Stomach (tissue), 9 donors: ENCODE results near the gene CORO2B. TPM values are rescaled to one million over a fixed set of nuclear protein-coding genes. Genes with fewer than 3 reads are reported as not detected.

ENCODE experiments used
- DNase-seq, 2 donors: peaks; one replicate each; pipeline versions ENCODE4 v3.0.0 to v3.0.0-alpha.2; 2013 to 2019
- H3K27ac ChIP-seq, 5 donors: fragments of 200-600 bp in 4 of 5; sonication (generic) in 4 of 5; one replicate each; pipeline ENCODE4 v1.5.1; 2013 to 2019; ENCODE audit warnings: mild to moderate bottlenecking in 1 of 5, moderate library complexity in 1 of 5
- H3K27me3 ChIP-seq, 3 donors: fragments of 200-600 bp; sonication (generic); one replicate each; pipeline ENCODE4 v1.5.1; 2017 to 2019; ENCODE audit warnings: mixed run types in 1 of 3
- H3K36me3 ChIP-seq, 4 donors: fragments of 200-600 bp; sonication (generic); 1 replicate in 3 of 4; 2 replicates in 1 of 4; pipeline ENCODE4 v1.5.1; 2016 to 2019
- H3K4me1 ChIP-seq, 4 donors: fragments of 200-600 bp; sonication (generic); one replicate each; pipeline ENCODE4 v1.5.1; 2016 to 2019
- H3K4me3 ChIP-seq, 4 donors: fragments of 200-600 bp; sonication (generic) in 3 of 4; one replicate each; pipeline ENCODE4 v1.5.1; 2016 to 2019; ENCODE audit warnings: mild to moderate bottlenecking in 1 of 4
- H3K9me3 ChIP-seq, 4 donors: fragments of 200-600 bp; sonication (generic); one replicate each; pipeline ENCODE4 v1.5.1; 2016 to 2019
- EP300 ChIP-seq: sonication (generic); formaldehyde crosslinking; IDR thresholded peaks from one replicate; pipeline ENCODE4 v1.6.1; 2017; ENCODE audit warnings: antibody characterized with exemption
- POLR2A ChIP-seq, 4 donors: fragments of 450-650 bp; IDR thresholded peaks; one replicate each; pipeline ENCODE4 v1.6.1; 2016; ENCODE audit warnings: antibody characterized with exemption in 4 of 4, control low read depth in 2 of 4, mild to moderate bottlenecking in 1 of 4, moderate library complexity in 1 of 4
- POLR2AphosphoS5 ChIP-seq, 3 donors: sonication (generic); formaldehyde crosslinking; IDR thresholded peaks; one replicate each; pipeline ENCODE4 v1.6.1; 2016; ENCODE audit warnings: antibody characterized with exemption in 3 of 3
- whole genome bisulfite sequencing, 5 donors: extraction: QIAGEN DNeasy Blood & Tissue Kit in 3 of 5; methylation state at CpG; one replicate each; pipeline versions ENCODE4 v1.1.5 to v1.1.7; 2013 to 2018; 5-methylcytosine and 5-hydroxymethylcytosine counted together
- intact Hi-C: fragments of 100-400 bp; cut with DNase I; formaldehyde crosslinking; loops from one replicate; pipeline ENCODE4 v1.15.1; 2023; ENCODE audit warnings: low total_unique reads
- polyA plus RNA-seq, 3 donors: library from polyadenylated mRNA; stranded (reverse); fragments of 200-250 nt; gene quantifications; one replicate each; pipeline ENCODE4 v1.2.3, GENCODE V29; 2013
- total RNA-seq, 5 donors: library from RNA; depleted of rRNA; stranded (reverse); fragments of >200 nt; gene quantifications; one replicate each; pipeline versions ENCODE4 v1.1.0 to v1.2.3, GENCODE V29; 2014 to 2016
- TF ChIP-seq, protein P1 (sequence below), 7 experiments: fragments of 450-650 bp in 4 of 7; fragments of 200-600 bp in 3 of 7; sonication (generic) in 3 of 7; IDR thresholded peaks; one replicate each; pipeline ENCODE4 v1.5.1; 2016 to 2019; ENCODE audit warnings: antibody characterized with exemption in 7 of 7, control low read depth in 2 of 7, mild to moderate bottlenecking in 1 of 7
- donor health status: healthy with polysubstance abuse.
- donor health status: Bipolar disorder and iron deficiency.
- donor health status: healthy.

The CORO2B gene
- total and polyA plus RNA-seq, 8 donors = 0.89 to 3.7 (median 2.3) TPM; not detected in 1

DNA sequence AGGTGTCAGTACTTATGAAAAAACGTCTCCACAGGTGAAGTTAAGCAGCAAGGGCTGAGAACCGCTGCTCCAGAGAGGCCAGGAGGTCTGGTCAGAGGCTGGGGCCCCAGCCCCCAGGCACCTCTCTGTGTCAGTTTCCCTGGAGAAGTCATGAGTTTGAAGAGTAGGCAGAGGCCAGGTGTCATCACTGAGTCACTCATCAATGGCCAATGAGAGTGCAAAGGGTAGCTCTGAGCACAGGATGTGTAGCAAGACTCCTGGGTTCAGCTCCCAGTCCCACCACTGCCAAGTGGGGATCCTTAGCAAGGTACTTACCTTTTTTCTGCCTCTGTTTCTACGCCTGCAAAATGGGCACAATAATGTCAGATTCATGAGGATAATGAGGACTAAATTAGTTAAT lies 47.9 kb downstream of the CORO2B start:
- Histone ChIP-seq H3K27me3 (peaks cover 0 to 19% (median 4%) of the 10 kb centered on the region in 3 donors), H3K4me3 (no peak overlapping the region), H3K36me3 (no peaks in the 10 kb centered on the region), H3K9me3 (no peaks in the 10 kb centered on the region), H3K4me1 (no peaks in the 10 kb centered on the region), H3K27ac (no peak overlapping the region)
- no peak for DNase-seq
- TF ChIP-seq POLR2A (IDR thresholded peaks at IDR 0.05) = no peak
- TF ChIP-seq POLR2AphosphoS5 (IDR thresholded peaks at IDR 0.05) = no peak
- intact Hi-C loops = no loop called here
- 73 to 79% (median 76%) methylated on average over 3 of the region's 3 CpGs for WGBS, 5 donors

DNA sequence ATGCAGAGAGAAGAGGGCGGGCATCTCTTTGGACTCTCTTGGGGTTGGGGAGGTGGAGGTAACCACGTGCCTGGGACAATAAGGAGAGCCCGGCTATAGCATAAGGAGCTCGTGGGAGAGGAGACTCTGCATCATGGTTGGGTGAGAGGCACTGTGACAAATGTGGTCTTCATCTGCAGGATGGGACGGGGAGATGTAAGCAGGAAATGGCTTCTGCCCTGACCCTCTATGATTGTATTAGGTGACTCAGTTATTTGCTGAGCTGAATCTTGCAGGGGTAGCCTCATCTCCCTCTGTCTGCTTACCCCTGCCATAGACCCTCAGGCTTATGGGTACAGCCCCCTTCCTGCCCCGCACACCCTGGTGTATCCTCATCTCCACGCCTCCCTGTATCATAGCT lies 48.7 kb downstream of the CORO2B start:
- 77 to 90% (median 80%) methylated on average over 7 of the region's 7 CpGs for WGBS, 5 donors
- H3K36me3 ChIP-seq = no peaks in the 10 kb centered on the region
- no peaks in the 10 kb centered on the region for H3K9me3 ChIP-seq
- H3K4me1 ChIP-seq = no peaks in the 10 kb centered on the region
- TF ChIP-seq POLR2A (IDR thresholded peaks at IDR 0.05) (no peak), POLR2AphosphoS5 (IDR thresholded peaks at IDR 0.05) (no peak), EP300 (no peak)
- TF ChIP-seq, protein P1, sequence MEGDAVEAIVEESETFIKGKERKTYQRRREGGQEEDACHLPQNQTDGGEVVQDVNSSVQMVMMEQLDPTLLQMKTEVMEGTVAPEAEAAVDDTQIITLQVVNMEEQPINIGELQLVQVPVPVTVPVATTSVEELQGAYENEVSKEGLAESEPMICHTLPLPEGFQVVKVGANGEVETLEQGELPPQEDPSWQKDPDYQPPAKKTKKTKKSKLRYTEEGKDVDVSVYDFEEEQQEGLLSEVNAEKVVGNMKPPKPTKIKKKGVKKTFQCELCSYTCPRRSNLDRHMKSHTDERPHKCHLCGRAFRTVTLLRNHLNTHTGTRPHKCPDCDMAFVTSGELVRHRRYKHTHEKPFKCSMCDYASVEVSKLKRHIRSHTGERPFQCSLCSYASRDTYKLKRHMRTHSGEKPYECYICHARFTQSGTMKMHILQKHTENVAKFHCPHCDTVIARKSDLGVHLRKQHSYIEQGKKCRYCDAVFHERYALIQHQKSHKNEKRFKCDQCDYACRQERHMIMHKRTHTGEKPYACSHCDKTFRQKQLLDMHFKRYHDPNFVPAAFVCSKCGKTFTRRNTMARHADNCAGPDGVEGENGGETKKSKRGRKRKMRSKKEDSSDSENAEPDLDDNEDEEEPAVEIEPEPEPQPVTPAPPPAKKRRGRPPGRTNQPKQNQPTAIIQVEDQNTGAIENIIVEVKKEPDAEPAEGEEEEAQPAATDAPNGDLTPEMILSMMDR (IDR thresholded peaks at IDR 0.05) = no peak
- peaks cover 0 to 19% (median 4%) of the 10 kb centered on the region in 3 donors for H3K27me3 ChIP-seq
- intact Hi-C loops = no loop called here
- no peak overlapping the region for H3K4me3 ChIP-seq
- no peak for DNase-seq
- no peak overlapping the region for H3K27ac ChIP-seq

DNA sequence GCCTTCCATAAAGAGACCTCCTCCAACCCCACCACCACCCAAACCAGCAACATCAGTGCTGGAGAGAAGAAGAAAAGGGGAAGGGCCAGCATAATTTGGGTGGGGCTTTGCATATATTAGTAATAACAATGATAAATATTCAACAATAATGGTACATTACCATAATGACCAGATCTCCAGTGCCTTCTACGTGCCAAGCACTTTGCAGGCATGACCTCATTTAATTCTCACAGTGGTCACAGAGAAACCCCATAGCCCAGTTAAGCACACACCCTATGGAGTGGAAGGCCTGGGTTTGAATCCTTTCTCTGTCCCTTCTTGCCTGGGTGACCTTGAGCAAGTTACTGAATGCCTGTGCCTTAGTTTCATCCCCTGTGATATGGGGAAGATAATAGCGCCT lies 49.2 kb downstream of the CORO2B start:
- peaks cover 0 to 19% (median 4%) of the 10 kb centered on the region in 3 donors for H3K27me3 ChIP-seq
- H3K36me3 ChIP-seq = no peaks in the 10 kb centered on the region
- TF ChIP-seq, protein P1 (IDR thresholded peaks at IDR 0.05) = no peak
- TF ChIP-seq POLR2AphosphoS5 (IDR thresholded peaks at IDR 0.05) = no peak
- TF ChIP-seq EP300 = no peak
- TF ChIP-seq POLR2A (IDR thresholded peaks at IDR 0.05) = no peak
- no peak overlapping the region for H3K27ac ChIP-seq
- no peaks in the 10 kb centered on the region for H3K9me3 ChIP-seq
- no peaks in the 10 kb centered on the region for H3K4me1 ChIP-seq
- intact Hi-C loops = no loop called here
- H3K4me3 ChIP-seq = no peak overlapping the region
- WGBS, 5 donors = 85 to 94% (median 89%) methylated on average over 2 of the region's 2 CpGs
- DNase-seq = no peak

DNA sequence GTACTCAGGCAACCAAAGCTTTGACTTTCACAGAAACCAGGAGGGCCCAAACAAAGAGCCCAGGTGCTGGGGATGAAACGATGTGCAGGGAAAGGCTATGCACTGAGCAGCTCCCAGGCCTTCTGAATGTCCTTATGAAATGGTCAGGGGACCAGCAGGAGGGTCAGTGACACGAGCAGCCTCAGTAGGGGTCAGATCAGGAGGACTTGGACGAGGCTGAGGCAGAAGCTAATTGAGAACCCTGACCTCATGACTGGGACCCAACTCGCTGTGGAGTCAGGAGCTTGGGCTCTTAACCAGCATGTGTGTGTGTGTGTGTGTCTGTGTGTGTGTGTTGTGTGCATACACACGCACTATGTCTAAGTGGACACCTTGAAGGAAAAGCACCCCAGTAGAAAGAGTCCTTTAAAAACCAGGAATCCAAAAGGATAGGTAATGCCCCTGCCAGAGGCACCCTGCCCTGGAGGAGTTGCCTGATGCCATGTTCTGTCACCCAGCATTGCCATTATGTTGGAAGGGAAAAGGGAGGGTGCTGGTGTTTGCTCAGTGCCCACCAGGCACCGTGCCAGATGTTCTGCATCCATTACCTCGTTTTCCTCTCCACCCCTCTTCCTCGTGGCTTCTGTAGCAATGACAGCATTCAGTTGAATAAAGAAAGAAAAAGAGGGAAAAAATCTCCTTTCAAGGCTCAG lies 50.9 kb downstream of the CORO2B start:
- DNase-seq = no peak
- no peak for TF ChIP-seq POLR2A (IDR thresholded peaks at IDR 0.05)
- no peak for TF ChIP-seq EP300
- Histone ChIP-seq H3K27ac (no peak overlapping the region), H3K27me3 (peaks cover 0 to 9% (median 4%) of the 10 kb centered on the region in 3 donors), H3K9me3 (no peaks in the 10 kb centered on the region), H3K36me3 (no peaks in the 10 kb centered on the region), H3K4me1 (no peaks in the 10 kb centered on the region), H3K4me3 (no peak overlapping the region)
- WGBS, 5 donors = 51 to 62% (median 55%) methylated on average over 8 of the region's 8 CpGs
- intact Hi-C loops = no loop called here

DNA sequence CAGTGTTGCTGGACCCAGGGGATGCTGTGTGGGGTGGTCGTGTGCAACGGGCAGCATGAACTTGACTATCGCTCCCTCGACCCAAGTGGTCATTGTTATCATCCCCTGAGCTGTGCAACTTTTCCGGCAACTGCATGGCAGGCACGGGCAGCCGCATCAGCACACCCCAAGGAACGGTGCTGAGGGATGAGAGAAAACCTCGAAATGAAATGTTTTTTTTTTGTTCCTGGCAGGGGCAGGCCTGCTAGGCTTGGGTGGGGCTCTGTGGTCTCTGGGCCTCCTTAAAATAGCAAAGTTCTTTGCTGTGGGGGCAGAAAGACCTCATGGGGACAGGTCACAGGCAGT lies 51.4 kb downstream of the CORO2B start:
- Histone ChIP-seq H3K27me3 (peaks cover 0 to 5% (median 4%) of the 10 kb centered on the region in 3 donors), H3K36me3 (no peaks in the 10 kb centered on the region), H3K4me1 (peaks cover 0 to 5% (median 1%) of the 10 kb centered on the region in 4 donors), H3K4me3 (no peak overlapping the region), H3K27ac (no peak overlapping the region), H3K9me3 (no peaks in the 10 kb centered on the region)
- 84 to 90% (median 85%) methylated on average over 9 of the region's 9 CpGs for WGBS, 5 donors
- TF ChIP-seq POLR2A (IDR thresholded peaks at IDR 0.05) (no peak), POLR2AphosphoS5 (IDR thresholded peaks at IDR 0.05) (no peak), EP300 (no peak)
- TF ChIP-seq, protein P1 (IDR thresholded peaks at IDR 0.05) = no peak
- no peak for DNase-seq
- intact Hi-C loops = no loop called here
